HepG2 (cell line): ENCODE data around the gene USH2A. TPM values are rescaled to one million over a fixed set of nuclear protein-coding genes. Genes with fewer than 3 reads are reported as not detected.

Experiments
- ATAC-seq: fragments of 200-7000 bp; cut with Tn5 transposase; 3 replicates; pipeline ENCODE4 v1.9.1; 2020; ENCODE audit warnings: mild to moderate bottlenecking, moderate library complexity
- BruUV-seq: library from RNA; stranded (reverse); fragments of 400-500 nt; replicated peaks from 2 replicates; lab custom pipeline; 2021; lab: Mats Ljungman, UMichigan
- CTCF ChIA-PET: fragments of 300-600 bp; formaldehyde crosslinking; extraction: SDS; loops from one replicate; lab custom pipeline; 2021; ENCODE audit warnings: low total read pairs, inconsistent platforms, low intra/inter-chr PET ratio; lab: Yijun Ruan, JAX
- POLR2A ChIA-PET: fragments of 350-600 bp; sonication (Branson Sonifier 250); formaldehyde crosslinking; loops from one replicate; lab custom pipeline; 2020; ENCODE audit warnings: antibody characterized with exemption, inconsistent platforms; lab: Yijun Ruan, JAX
- DNase-seq: peaks from one replicate; pipeline ENCODE4 v3.0.0-alpha.2; 2015; ENCODE audit warnings: low spot score
- FAIRE-seq: peaks from 3 replicates; lab custom pipeline; 2011; peaks lifted over from hg19 to GRCh38; lab: Jason Lieb, UNC
- H2AFZ ChIP-seq: one replicate; pipeline ENCODE4 v1.6.1; 2011; ENCODE audit warnings: low read length, inconsistent platforms
- H3K27ac ChIP-seq: fragments of 300-600 bp; 3 replicates; pipeline ENCODE4 v1.8.0; 2011; ENCODE audit warnings: mixed run types, mild to moderate bottlenecking, mixed read lengths, low read length, inconsistent platforms; ENCODE audit not compliant: insufficient read depth; ENCODE audit errors: extremely low read length
- H3K27me3 ChIP-seq, 2 experiments: fragments of 200-600 bp in 1 of 2; 2 replicates in 1 of 2; 3 replicates in 1 of 2; pipeline versions ENCODE4 v1.6.0 to v1.8.0; 2011; ENCODE audit warnings: low read length in 2 of 2, mild to moderate bottlenecking in 2 of 2, moderate library complexity in 2 of 2, inconsistent platforms in 1 of 2; ENCODE audit not compliant: insufficient read depth in 2 of 2, control insufficient read depth in 1 of 2
- H3K36me3 ChIP-seq, 2 experiments: fragments of 200-600 bp in 1 of 2; replicated peaks in 1 of 2; 2 replicates in 1 of 2; 3 replicates in 1 of 2; pipeline versions ENCODE4 v1.5.1 to v1.8.0; 2011; ENCODE audit warnings: low read length in 2 of 2, inconsistent platforms in 1 of 2; ENCODE audit not compliant: insufficient read depth in 2 of 2, control insufficient read depth in 1 of 2
- H3K4me1 ChIP-seq: 2 replicates; pipeline ENCODE4 v1.5.1; 2012; ENCODE audit warnings: low read length, inconsistent platforms; ENCODE audit not compliant: insufficient read depth
- H3K4me2 ChIP-seq: 2 replicates; pipeline ENCODE4 v1.6.0; 2011; ENCODE audit warnings: low read depth, low read length, inconsistent platforms
- H3K4me3 ChIP-seq, 3 experiments: fragments of 200-600 bp in 1 of 3; sonication (generic), shearing (Covaris generic) in 1 of 3; replicated peaks in 1 of 3; 2 replicates each; pipeline ENCODE4 v1.5.1; 2011 to 2016; ENCODE audit warnings: low read length in 3 of 3, inconsistent platforms in 2 of 3, low read depth in 2 of 3, mild to moderate bottlenecking in 2 of 3, control low read depth in 1 of 3, mixed read lengths in 1 of 3; ENCODE audit not compliant: insufficient read depth in 1 of 3
- H3K79me2 ChIP-seq: one replicate; pipeline ENCODE4 v1.6.1; 2011; ENCODE audit warnings: low read length, inconsistent platforms; ENCODE audit not compliant: insufficient read depth
- H3K9ac ChIP-seq: 2 replicates; pipeline ENCODE4 v1.6.0; 2011; ENCODE audit warnings: mild to moderate bottlenecking, low read depth, low read length, inconsistent platforms; ENCODE audit not compliant: insufficient read depth
- H3K9me3 ChIP-seq: 2 replicates; pipeline ENCODE4 v1.5.1; 2012; ENCODE audit warnings: mild to moderate bottlenecking, low read length
- H4K20me1 ChIP-seq: 2 replicates; pipeline ENCODE4 v1.6.0; 2011; ENCODE audit warnings: inconsistent platforms, mild to moderate bottlenecking, low read length, moderate library complexity; ENCODE audit not compliant: insufficient read depth
- ARID4A ChIP-seq: sonication (generic); formaldehyde crosslinking; IDR thresholded peaks from 2 replicates; pipeline ENCODE4 v1.5.0; 2020; ENCODE audit warnings: mild to moderate bottlenecking, missing genetic modification reagents, borderline replicate concordance
- BRD4 ChIP-seq: sonication (generic); formaldehyde crosslinking; IDR thresholded peaks from 2 replicates; pipeline ENCODE4 v1.4.0; 2020; ENCODE audit warnings: missing genetic modification reagents
- CBX1 ChIP-seq: IDR thresholded peaks from one replicate; pipeline ENCODE4 v1.6.1; 2016; ENCODE audit warnings: antibody characterized with exemption, low read depth
- E2F5 ChIP-seq: sonication (generic); formaldehyde crosslinking; conservative IDR thresholded peaks from 2 replicates; pipeline ENCODE4 v1.4.0; 2020; ENCODE audit warnings: missing genetic modification reagents
- FUBP1 ChIP-seq: sonication (generic); formaldehyde crosslinking; IDR thresholded peaks from 2 replicates; pipeline ENCODE4 v1.5.1; 2020; ENCODE audit warnings: missing genetic modification reagents, mild to moderate bottlenecking, borderline replicate concordance
- GMEB2 ChIP-seq: IDR thresholded peaks from 2 replicates; pipeline ENCODE4 v1.6.1; 2016; ENCODE audit warnings: missing biosample characterization, missing genetic modification reagents, low read depth
- KAT7 ChIP-seq: IDR thresholded peaks from 2 replicates; pipeline ENCODE4 v1.6.1; 2018; ENCODE audit warnings: borderline replicate concordance, missing compliant biosample characterization
- KDM1A ChIP-seq: IDR thresholded peaks from 2 replicates; pipeline ENCODE4 v1.6.1; 2016; ENCODE audit warnings: missing compliant biosample characterization
- MEF2D ChIP-seq: sonication (generic); formaldehyde crosslinking; IDR thresholded peaks from 2 replicates; pipeline ENCODE4 v1.5.1; 2020; ENCODE audit warnings: mild to moderate bottlenecking, missing genetic modification reagents
- MIXL1 ChIP-seq: IDR thresholded peaks from 2 replicates; pipeline ENCODE4 v1.6.1; 2016
- ZNF513 ChIP-seq: sonication (generic); formaldehyde crosslinking; conservative IDR thresholded peaks from 2 replicates; pipeline ENCODE4 v1.5.0; 2020; ENCODE audit warnings: missing genetic modification reagents
- ZNF563 ChIP-seq: sonication (generic); formaldehyde crosslinking; IDR thresholded peaks from 2 replicates; pipeline ENCODE4 v1.8.0; 2022; ENCODE audit warnings: mild to moderate bottlenecking, moderate library complexity, missing genetic modification reagents
- WGBS: methylation state at CpG from one replicate; pipeline ENCODE4 v1.1.6; 2017; ENCODE audit warnings: low lambda C conversion rate; 5-methylcytosine and 5-hydroxymethylcytosine counted together
- in situ Hi-C: cut with HindIII; loops from 2 replicates; pipeline ENCODE4 v1.10.0; 2017; ENCODE audit warnings: low pct_unique_long_range_greater_than_20kb; ENCODE audit not compliant: extremely low pct_ligation_motif_present
- intact Hi-C: fragments of 100-400 bp; cut with micrococcal nuclease; formaldehyde crosslinking; loops from one replicate; pipeline ENCODE4 v1.10.0; 2022; ENCODE audit not compliant: unreplicated experiment
- polyA plus RNA-seq, 8 experiments: library from polyadenylated mRNA; depleted of rRNA in 3 of 8; stranded (reverse) in 7 of 8; unstranded in 1 of 8; fragments of >200 nt; fragmentation: Illumina TruSeq in 4 of 8; extraction: Trizol in 4 of 8; gene quantifications; 2 replicates each; pipeline versions ENCODE4 v1.2.1 to v1.2.3, GENCODE V29; 2011 to 2016; ENCODE audit warnings: low read depth in 4 of 8, missing spikeins in 1 of 8, mixed read lengths in 1 of 8; ENCODE audit not compliant: insufficient read depth in 1 of 8
- total RNA-seq, 5 experiments: library from RNA; depleted of rRNA; stranded (reverse); fragments of >200 nt; fragmentation: Illumina TruSeq; extraction: Trizol; gene quantifications; 2 replicates each; pipeline ENCODE4 v1.2.3, GENCODE V29; 2016; ENCODE audit warnings: low read depth in 1 of 5

USH2A gene
- total and polyA plus RNA-seq, 2 of the 13 experiments (the other 11 are each of a cell fraction or from before 2014, with no cell fraction given): 0.02 TPM; not detected in 1

- H3K4me3 ChIP-seq: no peak overlapping the region
- no peaks in the 10 kb centered on the region; the same call in 1 of the 2 replicates for H3K9me3 ChIP-seq
- no TSS peak for BruUV-seq
- H4K20me1 ChIP-seq: no peaks in the 10 kb centered on the region
- H3K36me3 ChIP-seq: no peaks in the 10 kb centered on the region
- WGBS: 0% methylated on average over 4 of the region's 4 CpGs
- POLR2A ChIA-PET: no interaction called here
- H3K9ac ChIP-seq: no peak overlapping the region
- H3K4me2 ChIP-seq: no peak overlapping the region
- no peak overlapping the region for H2AFZ ChIP-seq
- no peak for ATAC-seq
- intact Hi-C loops (no loop called here), in situ Hi-C loops (no loop called here)
- CTCF ChIA-PET: no interaction called here
- TF ChIP-seq GMEB2 (CRISPR knock-in tag) (no peak), ZNF513 (CRISPR knock-in tag) (no peak), E2F5 (CRISPR knock-in tag) (no peak), CBX1 (no peak), MIXL1 (CRISPR knock-in tag) (no peak), ZNF563 (CRISPR knock-in tag) (no peak), MEF2D (no peak), KAT7 (no peak), BRD4 (CRISPR knock-in tag) (no peak), ARID4A (CRISPR knock-in tag) (no peak), KDM1A (CRISPR knock-in tag) (no peak), FUBP1 (CRISPR knock-in tag) (no peak)
- no peak for DNase-seq
- H3K79me2 ChIP-seq: no peaks in the 10 kb centered on the region
- H3K4me1 ChIP-seq: no peaks in the 10 kb centered on the region
- no peak overlapping the region for H3K27ac ChIP-seq
- FAIRE-seq: no peak
- no peaks in the 10 kb centered on the region for H3K27me3 ChIP-seq
Observed at GRCh38 chr1:215844266-215844665, 579.0 kb downstream of the USH2A start.
